Lower leg skin (tissue), 3 donors: ENCODE measurements around the gene RBM33.

Source experiments
- POLR2A ChIP-seq, 2 donors: fragments of 450-650 bp; IDR thresholded peaks; one replicate each; pipeline ENCODE4 v1.6.1; 2016 to 2017; ENCODE audit warnings: antibody characterized with exemption in 2 of 2, mild to moderate bottlenecking in 1 of 2, moderate library complexity in 1 of 2
- TF ChIP-seq, protein P1 (sequence below), 3 donors: fragments of 450-650 bp; IDR thresholded peaks; one replicate each; pipeline ENCODE4 v1.5.1; 2016; ENCODE audit warnings: antibody characterized with exemption in 3 of 3, mild to moderate bottlenecking in 3 of 3, moderate library complexity in 2 of 3

DNA sequence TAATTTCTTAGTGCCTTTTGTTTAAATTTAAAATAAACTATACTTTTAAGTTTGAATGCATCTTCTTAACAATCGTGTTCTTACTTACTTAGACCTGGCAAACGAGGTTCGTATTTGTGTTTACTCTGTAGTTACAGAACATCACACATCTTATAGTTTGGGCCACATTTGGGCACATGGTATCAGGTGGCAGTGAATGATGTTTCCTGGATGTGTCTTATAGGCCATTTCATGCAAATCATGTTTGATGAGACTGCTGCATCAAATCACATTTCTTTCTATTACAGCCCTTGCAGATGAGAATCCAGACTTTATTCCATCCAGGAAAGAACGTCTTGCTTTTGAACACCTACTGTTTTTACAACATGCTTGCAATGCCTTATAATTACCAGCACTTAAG, 78.5 kb downstream of the RBM33 start:
- TF ChIP-seq, protein P1, sequence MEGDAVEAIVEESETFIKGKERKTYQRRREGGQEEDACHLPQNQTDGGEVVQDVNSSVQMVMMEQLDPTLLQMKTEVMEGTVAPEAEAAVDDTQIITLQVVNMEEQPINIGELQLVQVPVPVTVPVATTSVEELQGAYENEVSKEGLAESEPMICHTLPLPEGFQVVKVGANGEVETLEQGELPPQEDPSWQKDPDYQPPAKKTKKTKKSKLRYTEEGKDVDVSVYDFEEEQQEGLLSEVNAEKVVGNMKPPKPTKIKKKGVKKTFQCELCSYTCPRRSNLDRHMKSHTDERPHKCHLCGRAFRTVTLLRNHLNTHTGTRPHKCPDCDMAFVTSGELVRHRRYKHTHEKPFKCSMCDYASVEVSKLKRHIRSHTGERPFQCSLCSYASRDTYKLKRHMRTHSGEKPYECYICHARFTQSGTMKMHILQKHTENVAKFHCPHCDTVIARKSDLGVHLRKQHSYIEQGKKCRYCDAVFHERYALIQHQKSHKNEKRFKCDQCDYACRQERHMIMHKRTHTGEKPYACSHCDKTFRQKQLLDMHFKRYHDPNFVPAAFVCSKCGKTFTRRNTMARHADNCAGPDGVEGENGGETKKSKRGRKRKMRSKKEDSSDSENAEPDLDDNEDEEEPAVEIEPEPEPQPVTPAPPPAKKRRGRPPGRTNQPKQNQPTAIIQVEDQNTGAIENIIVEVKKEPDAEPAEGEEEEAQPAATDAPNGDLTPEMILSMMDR (IDR thresholded peaks at IDR 0.05), result no peak
- no peak for TF ChIP-seq POLR2A (IDR thresholded peaks at IDR 0.05)
